K562 (cell line): ENCODE measurements around the gene MLST8. TPM values are rescaled to one million over a fixed set of nuclear protein-coding genes. Genes with fewer than 3 reads are reported as not detected.

Experiments
- ATAC-seq: fragments of 200-7000 bp; cut with Tn5 transposase; 3 replicates; pipeline ENCODE4 v1.9.1; 2020; ENCODE audit warnings: moderate library complexity
- BruUV-seq: library from RNA; stranded (reverse); fragments of 400-500 nt; replicated peaks from 2 replicates; lab custom pipeline; 2021; lab: Mats Ljungman, UMichigan
- CTCF ChIA-PET: fragments of 300-600 bp; formaldehyde crosslinking; extraction: SDS; loops from one replicate; lab custom pipeline; 2021; ENCODE audit warnings: low intra/inter-chr PET ratio; lab: Yijun Ruan, JAX
- POLR2A ChIA-PET: fragments of 300-600, 350-650 bp; sonication (Branson Sonifier 250); formaldehyde crosslinking; extraction: SDS; loops from one replicate; lab custom pipeline; 2021; ENCODE audit warnings: antibody characterized with exemption, inconsistent platforms; lab: Yijun Ruan, JAX
- DNase-seq, 4 experiments: peaks; one replicate each; pipeline versions ENCODE4 v3.0.0 to v3.0.0-alpha.2; 2011 to 2018; ENCODE audit warnings: low spot score in 3 of 4, mixed read lengths in 3 of 4; ENCODE audit errors: extremely low read depth in 1 of 4
- FAIRE-seq: peaks from 2 replicates; lab custom pipeline; 2011; peaks lifted over from hg19 to GRCh38; lab: Jason Lieb, UNC
- H2AFZ ChIP-seq: 2 replicates; pipeline ENCODE4 v1.6.0; 2011; ENCODE audit warnings: low read depth, low read length, control low read depth, inconsistent platforms
- H3K27ac ChIP-seq: fragments of 200-600 bp; 3 replicates; pipeline ENCODE4 v1.8.0; 2011; ENCODE audit warnings: low read depth, mild to moderate bottlenecking, control low read depth, inconsistent platforms, low read length, moderate library complexity, mixed read lengths; ENCODE audit errors: extremely low read depth
- H3K27me3 ChIP-seq, 2 experiments: fragments of 300-600 bp in 1 of 2; 2 replicates in 1 of 2; 3 replicates in 1 of 2; pipeline versions ENCODE4 v1.6.0 to v1.8.0; 2011; ENCODE audit warnings: inconsistent platforms in 2 of 2, low read length in 2 of 2, mild to moderate bottlenecking in 1 of 2, mixed read lengths in 1 of 2, moderate library complexity in 1 of 2; ENCODE audit not compliant: control insufficient read depth in 2 of 2, insufficient read depth in 2 of 2
- H3K36me3 ChIP-seq: fragments of 300-600 bp; 3 replicates; pipeline ENCODE4 v1.8.0; 2011; ENCODE audit warnings: mild to moderate bottlenecking, low read length, inconsistent platforms; ENCODE audit not compliant: control insufficient read depth, insufficient read depth
- H3K4me1 ChIP-seq, 2 experiments: fragments of 200-600 bp in 1 of 2; replicated peaks in 1 of 2; 2 replicates in 1 of 2; 3 replicates in 1 of 2; pipeline versions ENCODE4 v1.5.1 to v1.8.0; 2011; ENCODE audit warnings: inconsistent platforms in 2 of 2, low read length in 2 of 2, mild to moderate bottlenecking in 1 of 2, mixed read lengths in 1 of 2, moderate library complexity in 1 of 2; ENCODE audit not compliant: control insufficient read depth in 2 of 2, insufficient read depth in 2 of 2
- H3K4me2 ChIP-seq: 2 replicates; pipeline ENCODE4 v1.6.1; 2011; ENCODE audit warnings: low read length, control low read depth, inconsistent platforms, mixed read lengths; ENCODE audit not compliant: insufficient read depth
- H3K4me3 ChIP-seq: fragments of 200-600 bp; sonication (generic), shearing (Covaris generic); 2 replicates; pipeline ENCODE4 v1.5.1; 2016; ENCODE audit warnings: control low read depth, inconsistent platforms
- H3K79me2 ChIP-seq: fragments of 200-600 bp; 3 replicates; pipeline ENCODE4 v1.8.0; 2011; ENCODE audit warnings: low read length, inconsistent platforms; ENCODE audit not compliant: control insufficient read depth, insufficient read depth
- H3K9ac ChIP-seq, 2 experiments: 2 replicates each; pipeline versions ENCODE4 v1.6.0 to v1.6.1; 2011; ENCODE audit warnings: low read depth in 2 of 2, low read length in 2 of 2, control low read depth in 1 of 2, inconsistent platforms in 1 of 2, mild to moderate bottlenecking in 1 of 2, mixed read lengths in 1 of 2; ENCODE audit not compliant: insufficient read depth in 1 of 2
- H3K9me1 ChIP-seq: one replicate; pipeline ENCODE4 v1.6.0; 2011; ENCODE audit warnings: inconsistent platforms, mild to moderate bottlenecking, low read length, moderate library complexity; ENCODE audit not compliant: control insufficient read depth, insufficient read depth
- H3K9me3 ChIP-seq: replicated peaks from 2 replicates; pipeline ENCODE4 v1.5.1; 2011; ENCODE audit warnings: low read depth, low read length, inconsistent platforms; ENCODE audit not compliant: control insufficient read depth, insufficient read depth
- H4K20me1 ChIP-seq: replicated peaks from 2 replicates; pipeline ENCODE4 v1.6.1; 2011; ENCODE audit warnings: low read length, inconsistent platforms, mixed read lengths; ENCODE audit not compliant: control insufficient read depth, insufficient read depth
- C11orf30 ChIP-seq: fragments of 450-650 bp; IDR thresholded peaks from 2 replicates; pipeline ENCODE4 v1.6.1; 2016; ENCODE audit warnings: low read depth, mild to moderate bottlenecking
- LARP7 ChIP-seq: fragments of 450-650 bp; IDR thresholded peaks from 2 replicates; pipeline ENCODE4 v1.6.1; 2016
- MTA3 ChIP-seq: fragments of 450-650 bp; formaldehyde crosslinking; IDR thresholded peaks from 2 replicates; pipeline ENCODE4 v1.6.1; 2017; ENCODE audit warnings: mild to moderate bottlenecking, borderline replicate concordance
- TAF15 ChIP-seq: fragments of 200-400 bp; formaldehyde crosslinking; IDR thresholded peaks from 2 replicates; pipeline ENCODE4 v1.6.1; 2017; ENCODE audit warnings: mild to moderate bottlenecking, low read depth, low read length, moderate library complexity
- WGBS: fragments of 100-300 bp; shearing (Covaris generic); methylation state at CpG from one replicate; pipeline ENCODE4 v1.1.6; 2016; ENCODE audit warnings: low coverage, mixed read lengths; ENCODE audit not compliant: insufficient coverage; ENCODE audit errors: missing lambda C conversion rate; 5-methylcytosine and 5-hydroxymethylcytosine counted together
- in situ Hi-C: fragments of 300-500 bp; cut with MboI; formaldehyde crosslinking; loops from 4 replicates; pipeline ENCODE4 v1.15.0; 2018; ENCODE audit warnings: inconsistent platforms, mixed read lengths
- intact Hi-C: fragments of 100-400 bp; cut with micrococcal nuclease; formaldehyde crosslinking; loops from 2 replicates; pipeline ENCODE4 v1.14.2; 2022
- polyA plus RNA-seq, 8 experiments: library from polyadenylated mRNA; depleted of rRNA in 4 of 8; stranded (reverse) in 5 of 8; unstranded in 3 of 8; fragments of >200 nt; fragmentation: Nextera tagmentation in 2 of 8; fragmentation: Illumina TruSeq in 1 of 8; extraction: Ambion mirVana in 2 of 8; extraction: Trizol in 1 of 8; gene quantifications; 2 replicates each; pipeline versions ENCODE4 v1.2.1 to v1.2.3, GENCODE V29; 2011 to 2014; ENCODE audit warnings: inconsistent platforms in 1 of 8, missing spikeins in 1 of 8
- total RNA-seq, 7 experiments: library from RNA; depleted of rRNA in 6 of 7; stranded (reverse); fragments of >200 nt in 6 of 7; fragmentation: Illumina TruSeq in 2 of 7; extraction: Trizol in 2 of 7; gene quantifications; 2 replicates each; pipeline versions ENCODE4 v1.2.1 to v1.2.3, GENCODE V29; 2011 to 2021; ENCODE audit warnings: low replicate concordance in 1 of 7

Gene MLST8
- total and polyA plus RNA-seq, 9 of the 15 experiments (the other 6 are each of a cell fraction or from before 2014, with no cell fraction given): 1.5 to 116 (median 43.3) TPM

DNA sequence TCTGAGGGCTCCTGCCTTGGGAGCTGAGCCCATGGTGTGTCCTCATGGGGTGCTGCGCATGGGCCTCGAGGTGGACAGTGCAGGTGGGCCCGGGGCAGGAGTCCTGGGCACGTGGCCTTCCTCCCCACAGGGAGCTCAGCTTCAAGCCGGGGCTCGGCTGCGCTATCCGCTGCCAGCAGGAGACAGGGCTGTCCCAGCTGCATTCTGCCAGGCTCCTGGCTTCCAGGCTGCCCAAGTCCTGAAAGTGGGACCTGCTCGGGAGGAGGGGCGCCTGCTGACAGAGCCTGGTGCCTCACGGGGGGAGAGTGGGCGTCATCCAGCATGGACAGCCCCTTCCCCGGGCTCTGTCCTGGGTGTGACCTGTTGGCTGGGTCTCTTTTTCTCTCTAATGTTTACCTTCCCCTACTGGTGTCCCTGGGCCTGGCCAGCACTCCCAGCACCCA, 42.6 kb upstream of the MLST8 start:
- CTCF ChIA-PET: no interaction called here
- no TSS peak for BruUV-seq
- Histone ChIP-seq H3K27ac (no peak overlapping the region), H4K20me1 (peaks cover 8% of the 10 kb centered on the region; the same call in 1 of the 2 replicates), H3K9me1 (no peaks in the 10 kb centered on the region), H3K9me3 (peaks cover 3% of the 10 kb centered on the region), H2AFZ (no peak overlapping the region), H3K4me3 (no peak overlapping the region), H3K79me2 (peaks cover 70% of the 10 kb centered on the region), H3K36me3 (peaks cover 58% of the 10 kb centered on the region), H3K4me2 (no peak overlapping the region), H3K4me1 (peaks cover 0 to 60% of the 10 kb centered on the region in 2 experiments; a peak in 2 of 5 replicates), H3K27me3 (no peaks in the 10 kb centered on the region), H3K9ac (peak overlapping the region in 1 of 2 experiments; percentile 26; a peak in 1 of 4 replicates)
- FAIRE-seq (no peak), DNase-seq (no peak), ATAC-seq (no peak)
- POLR2A ChIA-PET: interaction anchor here (0.6 to 1.2 kb wide), 4 partner anchors 11 to 600 kb away, joined by 3 to 5 read pairs (median 3); no protein-coding TSS in a partner anchor
- intact Hi-C loops (no loop called here), in situ Hi-C loops (no loop called here)
- TF ChIP-seq LARP7 (no peak), MTA3 (no peak)
- 99% methylated on average over 10 of the region's 13 CpGs for WGBS

DNA sequence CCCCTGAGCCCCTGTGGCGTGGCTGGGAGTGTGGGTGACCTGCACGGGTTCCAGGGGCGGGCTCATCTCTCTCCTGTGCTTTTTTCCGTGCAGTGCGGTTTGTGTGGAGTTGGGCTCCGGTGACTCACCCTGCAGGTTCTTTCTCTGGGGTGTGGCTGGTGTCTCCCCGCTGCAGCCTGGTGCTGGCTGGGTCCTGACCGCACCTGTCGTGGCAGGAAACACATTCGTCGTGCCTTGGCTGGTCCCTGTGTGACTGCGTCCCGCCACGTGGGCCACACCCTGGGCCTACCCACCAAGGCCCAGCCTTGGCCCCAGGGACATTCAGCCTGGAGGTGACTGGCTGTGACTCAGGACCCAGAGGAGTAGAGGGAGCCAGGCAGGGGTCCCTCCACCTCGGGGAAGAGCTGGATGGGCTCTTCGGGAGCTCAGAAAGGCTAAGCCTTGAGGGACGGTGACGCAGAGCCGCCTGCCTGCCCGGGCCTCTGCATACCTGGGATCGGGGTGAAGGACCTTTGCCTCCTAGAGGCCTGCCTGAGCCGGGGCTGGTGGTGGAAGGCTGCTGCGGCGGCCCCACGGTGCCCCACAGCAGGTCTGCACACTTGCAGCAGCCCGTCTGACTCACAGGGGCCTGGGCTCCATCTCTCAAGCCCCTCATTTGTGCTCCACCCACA, 41.9 kb upstream of the MLST8 start:
- ATAC-seq: no peak
- BruUV-seq: no TSS peak
- Histone ChIP-seq H3K27ac (no peak overlapping the region), H2AFZ (no peak overlapping the region), H3K4me1 (peaks cover 0 to 55% of the 10 kb centered on the region in 2 experiments; a peak in 2 of 5 replicates), H3K9ac (peak overlapping the region in 1 of 2 experiments; percentile 45; a peak in 1 of 4 replicates), H3K9me1 (no peaks in the 10 kb centered on the region), H3K4me3 (no peak overlapping the region), H3K79me2 (peaks cover 63% of the 10 kb centered on the region), H3K4me2 (no peak overlapping the region), H3K36me3 (peaks cover 60% of the 10 kb centered on the region), H4K20me1 (peaks cover 1% of the 10 kb centered on the region; the same call in 1 of the 2 replicates), H3K9me3 (peaks cover 3% of the 10 kb centered on the region), H3K27me3 (no peaks in the 10 kb centered on the region)
- WGBS: 99% methylated on average over 11 of the region's 26 CpGs
- POLR2A ChIA-PET: no interaction called here
- no peak for FAIRE-seq
- intact Hi-C loops: no loop called here
- DNase-seq: no peak
- in situ Hi-C loops: no loop called here
- CTCF ChIA-PET: no interaction called here
- no peak for TF ChIP-seq C11orf30
- no peak for TF ChIP-seq TAF15
